Effector CD4-positive, alpha-beta T cell (primary cell): ENCODE measurements around the gene LHFPL6.

Source experiments
- DNase-seq: peaks from one replicate; pipeline ENCODE4 v3.0.0-alpha.2; 2020

Gene LHFPL6

DNA sequence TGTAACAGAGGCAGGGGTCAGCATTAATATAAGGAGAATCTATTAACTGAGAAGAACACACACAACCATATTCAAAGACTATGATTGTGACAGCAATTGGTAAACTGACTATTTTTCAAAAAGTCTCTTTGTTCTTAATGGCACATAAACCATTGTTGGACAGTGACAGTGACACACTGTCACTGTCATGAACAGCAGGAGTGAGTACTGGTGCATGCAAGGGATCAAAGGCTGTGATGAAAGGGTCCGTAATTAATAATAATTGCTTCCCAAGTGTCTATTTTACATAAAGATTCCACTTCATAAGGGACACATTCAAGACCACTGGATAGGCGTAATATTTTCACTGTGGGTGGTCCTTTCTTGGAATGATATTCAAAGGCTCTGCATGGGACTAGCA is 50.7 kb downstream of the LHFPL6 start:
- no peak for DNase-seq

DNA sequence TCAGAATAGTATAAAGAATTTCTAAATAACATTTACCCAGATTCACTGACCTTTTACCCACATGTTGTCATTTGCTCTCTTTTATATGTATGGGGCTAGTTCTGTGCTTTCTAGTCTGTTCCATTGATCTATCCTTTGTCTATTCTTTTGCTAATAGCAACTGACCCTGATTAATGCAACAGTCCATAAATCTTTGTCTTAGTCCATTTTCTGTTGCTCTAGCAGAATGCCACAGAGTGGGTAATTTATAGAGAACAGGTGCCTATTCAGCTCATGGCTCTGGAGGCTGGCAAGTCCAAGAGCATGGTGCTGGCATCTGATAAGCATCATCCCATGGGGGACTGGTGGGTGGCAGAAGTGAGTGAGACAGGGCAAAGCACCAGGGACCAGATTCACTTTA is 52.1 kb downstream of the LHFPL6 start:
- DNase-seq = no peak

DNA sequence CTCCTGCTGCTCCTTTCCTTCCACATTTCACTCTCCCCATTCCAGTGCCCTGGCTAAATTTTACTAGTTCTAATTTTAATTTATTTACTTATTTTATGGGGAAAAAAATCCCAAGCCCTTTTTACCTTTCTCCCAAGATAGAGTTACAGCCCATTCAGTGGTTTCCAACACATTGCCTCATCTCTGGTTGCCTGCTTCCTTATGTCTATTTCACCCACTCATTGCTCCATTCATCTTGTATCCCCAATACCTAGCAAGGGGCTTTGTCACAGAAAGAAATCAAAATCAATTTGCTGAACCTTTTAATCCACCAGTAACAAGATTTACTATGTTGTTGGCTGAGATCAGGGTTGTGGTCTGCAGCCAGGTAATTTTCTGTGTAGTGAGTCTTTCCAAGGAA is 55.9 kb downstream of the LHFPL6 start:
- DNase-seq = no peak

DNA sequence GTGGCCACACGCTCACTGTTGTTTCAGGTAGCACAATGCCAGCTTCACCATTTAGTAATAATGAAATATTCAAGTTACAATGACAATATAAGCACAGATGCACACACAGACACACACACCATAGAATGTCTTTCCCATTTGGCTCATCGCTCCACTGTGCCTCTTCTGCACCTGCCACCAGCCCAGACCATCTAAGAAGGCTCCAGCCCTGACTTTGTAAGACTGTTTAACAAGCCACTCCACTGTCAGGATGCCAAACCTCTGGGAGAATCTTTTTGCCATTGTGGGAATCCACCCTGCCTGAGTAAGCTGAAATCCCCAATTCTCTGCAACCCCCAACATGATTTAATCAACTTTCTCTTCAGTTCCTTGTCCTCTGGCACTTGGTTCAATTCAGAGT is 60.6 kb downstream of the LHFPL6 start:
- DNase-seq = no peak

DNA sequence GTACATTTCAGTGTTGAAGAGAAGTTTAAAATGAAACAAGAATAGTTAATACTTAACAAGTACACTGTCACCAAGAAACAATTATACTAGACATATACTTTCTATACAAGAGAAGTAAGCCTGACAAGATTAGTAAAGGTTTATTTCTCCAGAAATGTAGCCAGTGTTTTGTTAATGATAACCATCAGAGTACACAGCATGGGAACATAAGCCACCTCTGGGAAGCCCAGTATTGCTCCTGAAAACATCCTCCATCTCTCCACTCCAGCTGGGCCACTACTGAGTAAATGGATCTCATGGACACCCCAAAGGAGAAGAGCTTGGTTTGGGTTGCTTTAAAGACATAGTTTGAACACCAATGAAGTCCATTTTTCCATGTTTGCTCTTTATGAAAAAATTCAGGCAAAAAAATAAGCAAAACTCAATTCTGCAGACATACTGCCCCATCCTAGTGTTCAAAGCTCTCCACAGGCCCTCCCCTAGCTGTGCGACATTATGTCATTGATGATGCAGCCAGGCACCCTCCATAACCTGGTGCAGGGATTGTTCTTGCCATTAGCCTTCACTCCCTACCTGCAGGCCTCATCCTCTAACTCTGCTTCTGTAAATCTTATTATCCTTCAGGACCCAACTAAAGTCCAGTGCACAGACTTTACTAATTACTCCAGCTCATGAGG is 61.9 kb downstream of the LHFPL6 start:
- no peak for DNase-seq

DNA sequence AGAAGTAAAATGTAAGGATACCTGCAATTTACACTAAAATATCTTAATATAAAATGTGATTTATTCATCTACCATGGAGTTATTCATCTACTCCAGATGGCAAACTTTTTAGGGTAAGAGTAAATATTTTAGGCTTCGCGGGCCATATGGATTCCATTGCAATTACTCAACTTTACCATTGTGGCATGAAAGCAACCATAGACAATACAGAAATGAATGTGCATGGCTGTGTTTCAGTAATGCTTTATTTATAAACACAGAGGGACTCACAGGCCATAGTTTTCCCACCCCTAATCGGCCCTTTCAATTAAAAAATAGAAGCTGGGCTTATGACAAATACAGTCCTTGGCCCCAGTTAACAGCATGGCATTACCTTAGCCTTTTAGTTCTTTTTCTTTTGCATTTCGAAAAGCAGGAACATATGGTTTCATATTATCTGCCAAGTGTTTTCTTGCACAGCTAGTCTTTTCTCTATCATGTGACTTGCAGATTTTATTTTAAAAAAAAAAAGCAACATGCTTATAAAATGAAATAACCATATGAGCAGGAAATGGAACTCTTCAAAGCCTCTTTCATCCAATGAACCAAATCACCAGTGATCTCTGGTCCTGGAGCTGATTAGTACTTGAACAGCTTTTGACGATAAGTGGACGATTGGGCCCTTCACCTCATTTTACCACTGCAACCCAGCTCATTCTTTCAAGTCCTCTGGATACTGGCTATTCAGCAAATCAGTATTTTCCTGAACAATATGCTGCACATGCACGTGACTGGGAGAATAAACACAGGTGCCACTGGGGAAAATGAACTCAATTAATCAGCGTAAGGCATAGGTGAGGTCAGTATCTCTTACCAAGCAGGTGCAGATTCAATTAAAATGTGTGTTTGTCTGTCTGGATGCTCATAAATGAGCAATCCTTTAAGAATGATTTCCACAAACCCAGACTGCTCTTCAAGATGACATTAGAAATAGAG is 63.9 kb downstream of the LHFPL6 start:
- DNase-seq = no peak

DNA sequence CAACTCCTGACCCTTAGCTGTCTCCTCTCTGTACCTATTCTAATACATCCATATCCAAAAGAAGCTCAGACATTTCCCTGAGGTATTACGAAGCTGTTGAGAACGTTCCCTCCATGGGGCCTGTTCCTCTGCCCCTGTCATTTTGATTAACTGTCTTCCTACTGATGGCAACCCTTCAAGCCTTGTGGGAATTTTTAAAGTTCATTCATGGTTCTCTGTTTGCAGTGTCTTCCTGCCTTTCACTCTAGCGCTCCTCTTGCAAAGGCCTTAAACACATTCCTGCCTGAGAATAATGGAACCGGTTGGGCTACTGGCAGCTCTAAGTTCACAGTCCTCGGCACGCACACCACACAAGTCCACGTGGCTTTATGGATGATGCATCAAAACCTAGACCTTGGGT is 66.1 kb downstream of the LHFPL6 start:
- DNase-seq = no peak

DNA sequence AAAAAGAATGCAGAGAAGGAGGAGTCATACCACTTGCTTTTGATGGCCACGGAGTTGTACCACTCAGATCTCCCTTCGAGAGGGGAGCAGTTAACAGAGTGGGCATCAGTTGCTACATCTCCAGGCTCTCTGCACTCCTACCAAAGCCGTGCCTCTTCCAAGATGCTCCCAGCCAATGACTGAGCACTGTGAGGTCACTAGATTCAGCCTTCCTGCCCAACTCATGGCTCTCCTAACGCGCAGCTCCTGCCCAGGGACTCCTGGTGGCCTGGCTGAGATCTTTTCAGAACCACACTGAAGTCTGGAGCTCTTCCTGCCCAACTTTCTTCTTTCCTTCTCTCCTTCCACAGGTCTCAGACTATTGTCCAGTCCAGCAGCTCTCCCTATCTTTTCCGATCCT is 66.7 kb downstream of the LHFPL6 start:
- DNase-seq = no peak

DNA sequence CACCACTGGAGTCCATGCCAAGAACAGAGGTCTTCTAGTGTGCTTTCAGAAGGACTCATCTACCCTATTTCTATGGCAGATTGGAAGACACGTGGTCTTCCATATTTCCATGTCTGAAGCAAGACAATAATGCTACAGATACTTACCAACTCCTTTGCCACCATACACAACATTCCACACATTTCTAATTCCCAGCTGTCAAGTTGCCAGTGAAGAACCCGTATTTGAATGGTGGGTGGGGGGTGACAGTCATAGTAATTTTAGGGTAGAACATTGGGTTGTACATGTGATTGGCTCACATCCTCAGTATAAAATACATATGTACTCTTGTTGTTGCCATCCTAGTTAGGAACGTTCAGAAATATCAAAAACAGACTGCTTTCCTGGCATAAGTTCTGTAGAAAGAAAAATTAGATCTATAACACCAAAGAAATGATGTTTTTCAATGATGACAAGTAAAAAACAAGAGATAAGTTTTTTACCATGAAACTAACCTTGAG is 69.3 kb downstream of the LHFPL6 start:
- no peak for DNase-seq

DNA sequence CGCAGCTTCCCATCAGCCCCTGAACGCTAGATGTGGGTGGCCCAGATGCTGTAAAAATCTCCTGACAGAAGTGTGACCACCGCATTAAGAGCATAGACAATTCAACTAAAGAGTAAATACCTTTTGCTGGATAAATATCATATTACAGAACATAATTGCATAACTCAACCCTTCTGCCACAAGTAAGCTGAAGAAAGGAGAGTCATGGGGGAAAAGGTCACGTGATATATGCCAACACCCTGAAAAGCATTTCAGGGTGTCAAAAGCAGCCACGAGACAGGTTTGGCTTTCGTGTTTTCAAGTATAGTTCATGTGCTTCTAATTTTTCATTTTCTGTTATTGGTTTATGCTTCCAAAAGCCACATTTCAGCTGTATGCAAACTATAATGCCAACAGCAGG is 71.3 kb downstream of the LHFPL6 start:
- DNase-seq = no peak

DNA sequence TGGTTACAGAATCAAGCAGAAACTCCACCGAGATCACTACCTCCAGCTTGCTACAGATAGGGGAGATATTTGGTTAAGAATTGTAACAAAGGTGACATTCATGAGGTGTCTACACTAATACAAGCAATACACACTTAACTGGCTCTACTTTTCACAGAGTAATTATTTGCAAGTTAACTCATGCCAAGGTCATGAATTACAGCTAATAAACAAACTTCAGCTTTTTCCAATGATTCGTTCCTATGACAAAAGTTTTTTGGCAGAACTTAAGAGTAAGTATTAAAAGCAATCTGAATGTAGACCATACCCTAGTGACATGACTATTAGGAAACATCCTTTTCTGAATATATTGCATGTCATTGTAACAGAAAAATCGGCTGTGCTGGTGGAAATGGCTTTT is 72.1 kb downstream of the LHFPL6 start:
- no peak for DNase-seq

DNA sequence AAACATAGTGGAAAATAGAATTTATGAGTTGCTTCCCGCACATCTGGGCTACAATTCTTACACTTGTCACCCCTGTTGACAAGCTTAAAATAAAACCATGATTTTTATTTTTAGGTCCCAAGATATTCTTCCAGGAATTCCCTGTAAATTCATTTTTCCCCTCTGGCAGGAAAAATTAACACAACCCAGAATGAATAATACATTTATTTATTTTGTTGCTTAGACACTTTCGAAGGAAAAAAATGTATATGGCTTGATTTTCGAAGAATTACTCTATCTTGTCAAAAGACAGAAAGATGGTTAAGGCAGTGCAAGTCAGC is 74.4 kb downstream of the LHFPL6 start:
- no peak for DNase-seq

DNA sequence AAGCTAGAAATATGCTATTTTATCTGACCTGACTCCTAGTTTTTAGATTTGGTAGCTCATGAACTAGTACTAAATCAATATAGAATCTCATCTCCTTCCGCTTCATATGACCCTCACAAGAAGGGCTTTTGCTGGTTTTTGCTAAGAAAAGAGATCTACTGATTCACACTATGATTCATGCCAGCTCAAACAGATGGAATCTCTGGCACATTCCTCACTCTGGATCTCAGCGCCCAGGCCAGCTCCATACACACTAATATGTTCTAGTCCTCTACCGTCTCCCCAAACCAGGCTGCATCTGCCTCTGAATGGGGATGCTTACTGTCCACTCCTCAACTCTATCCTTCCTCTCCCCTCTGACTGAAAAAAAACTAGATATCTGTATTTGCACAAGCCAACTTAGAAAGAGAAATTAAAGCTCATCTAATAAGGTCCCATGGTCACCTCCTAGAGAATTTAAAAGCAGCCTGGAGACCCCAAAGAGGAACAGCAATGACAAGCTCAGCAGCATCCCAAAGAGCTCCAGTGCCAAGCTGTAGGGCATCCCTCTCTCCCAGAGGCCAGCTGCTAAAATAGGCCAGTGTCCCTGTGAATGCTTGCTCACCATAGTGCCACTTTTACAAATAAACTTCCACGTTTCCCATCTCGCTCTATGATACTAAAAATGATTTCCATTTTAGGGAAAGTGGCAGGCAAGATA is 74.9 kb downstream of the LHFPL6 start:
- DNase-seq = no peak

DNA sequence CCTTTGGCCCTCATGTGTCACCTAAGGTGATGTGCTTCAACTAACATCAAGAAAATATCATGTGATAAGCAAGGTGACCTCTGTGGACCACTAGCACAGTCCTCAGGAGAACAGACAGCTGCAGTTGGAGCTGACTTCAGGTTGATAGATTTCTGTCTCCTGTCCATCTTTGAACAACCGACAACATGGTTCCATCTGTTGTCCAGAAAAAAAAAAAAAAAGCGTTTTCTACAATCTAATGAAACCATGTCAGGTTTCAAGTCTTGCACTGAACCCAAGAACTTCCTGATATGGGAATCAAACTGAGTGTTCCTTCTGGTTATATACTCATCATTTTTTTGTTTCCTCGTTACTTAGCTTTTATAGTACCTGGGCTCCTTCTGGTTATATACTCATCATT is 75.7 kb downstream of the LHFPL6 start:
- DNase-seq = no peak

DNA sequence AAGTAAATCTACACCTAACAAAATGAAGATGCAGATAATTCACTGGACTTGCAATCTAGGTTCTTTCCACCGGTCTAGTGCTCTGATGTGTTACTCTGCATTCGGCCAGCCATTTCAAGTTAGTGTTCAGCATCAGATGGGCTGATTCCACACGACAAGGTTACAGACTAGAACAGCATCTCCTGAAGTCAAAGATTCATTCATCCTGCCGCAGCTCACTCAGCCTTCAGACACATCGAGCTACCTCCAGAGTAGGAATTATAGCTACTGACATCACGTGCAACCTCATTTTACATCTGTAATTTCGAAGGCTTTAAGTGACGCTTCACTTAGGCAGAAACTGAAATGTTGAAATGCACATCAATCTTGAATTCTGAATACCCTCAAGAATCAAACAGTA is 76.5 kb downstream of the LHFPL6 start:
- DNase-seq = no peak

DNA sequence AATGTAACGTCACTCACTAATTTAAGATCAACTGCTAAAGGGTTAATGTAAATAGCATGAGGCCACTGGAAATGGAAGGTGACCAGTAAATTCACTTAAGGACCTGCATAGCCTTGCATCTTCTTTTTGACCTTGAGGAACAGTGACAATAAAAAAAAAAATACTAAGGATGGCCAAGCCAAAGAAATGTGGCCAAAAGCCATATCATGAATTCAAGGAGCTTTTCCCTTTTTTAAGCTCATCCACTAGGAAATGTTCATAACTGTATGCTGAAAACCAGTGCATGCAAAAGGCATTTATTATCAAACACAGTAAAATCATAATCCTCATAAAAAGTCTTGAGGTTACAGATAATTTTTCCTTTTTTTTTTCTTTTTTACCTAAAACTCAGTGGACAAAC is 77.5 kb downstream of the LHFPL6 start:
- DNase-seq = no peak

DNA sequence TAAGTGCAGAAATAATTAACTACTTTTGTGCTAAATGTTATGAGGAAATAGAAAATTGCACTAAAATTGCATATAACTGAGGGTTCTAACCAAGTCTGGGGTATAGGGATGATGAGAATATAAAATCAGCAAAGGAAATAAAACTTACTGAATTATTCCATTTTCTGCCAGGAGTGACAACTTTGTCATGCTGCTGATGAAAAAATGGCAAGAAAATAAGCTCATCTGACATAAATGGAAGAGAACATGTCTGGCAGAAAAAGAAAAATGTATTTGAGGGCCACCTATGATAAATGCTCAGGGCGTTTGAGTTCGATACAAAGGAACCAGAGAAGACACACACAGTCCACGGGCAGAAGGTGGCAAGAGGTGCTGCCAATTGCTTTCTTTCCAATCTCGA is 78.2 kb downstream of the LHFPL6 start:
- no peak for DNase-seq

DNA sequence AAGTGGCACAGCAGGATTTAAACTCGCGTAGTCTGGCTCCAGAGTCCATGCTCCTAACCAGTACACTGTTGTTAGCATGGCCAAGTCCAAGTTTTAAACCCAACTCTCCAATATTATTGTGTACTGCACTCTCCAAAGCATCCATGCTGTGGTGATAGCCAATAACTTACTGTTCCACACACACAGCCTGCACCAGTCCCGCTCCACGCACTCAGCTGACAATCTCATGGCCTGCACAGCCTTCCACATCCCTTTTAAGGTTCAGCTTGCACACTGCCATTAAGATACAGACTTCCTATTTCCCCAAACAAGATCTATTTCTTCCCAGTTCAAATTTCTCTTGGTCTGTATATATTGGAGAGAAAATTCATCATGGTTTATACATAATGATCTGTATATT is 80.7 kb downstream of the LHFPL6 start:
- DNase-seq = no peak

DNA sequence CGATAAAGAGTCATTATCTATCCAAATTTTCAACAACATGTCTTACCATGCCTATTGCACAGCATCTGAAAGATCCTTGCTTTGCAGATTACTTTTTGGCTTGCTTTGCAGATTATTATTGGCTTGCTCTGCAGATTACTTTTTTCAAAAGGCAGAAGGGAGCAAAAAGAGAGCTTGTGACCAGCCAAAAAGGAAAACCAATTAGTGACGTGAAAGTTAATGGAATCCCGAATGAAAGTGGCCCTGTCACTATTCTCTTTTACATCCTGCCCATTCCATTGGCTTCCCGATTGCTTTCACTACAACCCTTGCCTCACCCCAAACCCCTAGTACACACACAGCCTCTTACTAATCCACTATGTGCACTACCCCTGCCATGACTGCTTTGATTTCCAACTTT is 81.3 kb downstream of the LHFPL6 start:
- DNase-seq = no peak

DNA sequence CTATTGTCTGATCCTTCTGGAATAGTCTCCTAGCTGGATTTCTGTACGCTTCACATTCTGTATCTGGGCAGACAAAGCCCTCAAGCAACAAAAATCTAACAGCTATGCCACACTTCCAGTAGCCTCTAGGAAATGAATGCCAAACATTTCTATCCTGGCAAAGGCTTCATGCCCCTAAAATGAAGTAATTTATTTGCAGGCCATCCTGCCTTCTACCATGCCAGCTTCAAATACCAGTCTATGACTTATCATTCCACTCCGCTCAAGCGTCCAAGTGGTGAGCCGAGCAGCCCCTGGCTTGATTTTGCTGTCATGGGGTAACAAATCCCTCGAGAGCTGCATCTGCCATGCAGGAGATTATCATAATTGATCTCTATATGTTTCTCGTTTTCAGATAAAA is 86.9 kb downstream of the LHFPL6 start:
- DNase-seq = no peak

DNA sequence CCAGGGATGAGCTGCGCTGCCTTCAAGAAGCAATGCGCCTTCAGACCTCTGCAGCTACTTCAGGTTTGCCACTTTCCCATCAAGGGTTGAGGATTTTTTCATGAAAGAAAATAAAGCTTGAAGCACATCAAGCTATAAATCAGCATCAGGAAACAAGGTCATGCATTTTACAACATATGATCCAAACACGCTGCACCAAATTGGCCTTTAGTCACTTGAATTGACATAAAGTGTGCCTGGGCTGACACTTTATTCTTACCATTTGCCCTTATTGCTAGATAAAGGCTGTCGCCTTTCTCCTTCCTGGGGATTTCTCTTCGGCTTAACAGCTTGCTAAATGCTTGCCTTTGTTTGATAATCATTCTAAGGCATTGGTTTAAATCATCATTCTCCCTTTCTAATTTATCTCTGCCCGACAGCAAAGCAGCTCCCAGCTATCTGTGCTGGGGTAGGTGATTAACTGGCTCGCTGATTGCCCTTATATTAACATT is 87.7 kb downstream of the LHFPL6 start:
- no peak for DNase-seq

DNA sequence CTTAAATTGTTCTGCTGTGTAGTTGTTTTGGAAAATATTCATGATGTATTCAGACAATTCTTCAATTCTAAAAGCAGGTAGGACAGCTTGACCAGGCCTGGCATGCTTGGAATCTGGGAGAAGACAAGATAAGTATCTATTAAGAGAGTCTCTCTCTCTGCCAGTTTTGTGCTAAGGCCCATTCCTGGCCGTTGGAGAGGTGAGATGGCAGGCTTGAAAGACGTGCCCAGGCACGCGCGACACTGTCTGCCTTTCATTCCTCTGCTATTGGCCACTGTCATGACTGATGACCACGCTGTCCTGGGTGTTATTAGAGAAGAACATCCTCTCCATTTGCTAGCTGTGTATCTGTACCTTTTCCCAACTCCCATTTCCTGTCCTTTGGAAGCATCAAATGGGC is 90.3 kb downstream of the LHFPL6 start:
- DNase-seq = no peak

DNA sequence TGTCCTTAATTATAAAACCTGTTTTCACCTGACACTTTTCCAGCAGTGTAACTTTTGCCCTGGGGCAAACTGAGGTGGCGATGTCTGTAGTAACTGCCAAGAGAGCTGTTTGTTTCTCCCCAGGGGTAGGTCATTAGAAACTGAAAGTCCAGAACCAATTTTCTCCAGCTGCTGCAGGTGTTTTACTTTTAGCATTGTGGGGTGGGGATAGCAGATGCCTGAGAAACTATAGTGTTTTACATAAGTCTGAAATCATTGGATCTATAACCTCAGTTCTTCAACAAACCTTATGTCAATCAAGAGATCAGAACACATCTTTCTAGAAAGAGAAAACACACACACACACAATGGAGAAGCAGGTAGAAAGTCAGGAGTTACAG is 92.7 kb downstream of the LHFPL6 start:
- DNase-seq = no peak
